Activated B cell treated with CpG ODN at 0.5 μM for 24 hours (primary cell): ENCODE measurements around the gene LLGL2. TPM values are rescaled to one million over a fixed set of nuclear protein-coding genes. Genes with fewer than 3 reads are reported as not detected.

Source experiments
- ATAC-seq: fragments of 200-7000 bp; cut with Tn5 transposase; one replicate; pipeline ENCODE4 v1.10.0; 2021; ENCODE audit warnings: low read depth, mild to moderate bottlenecking, moderate library complexity
- CTCF ChIA-PET: fragments of 350-600 bp; sonication (Branson Sonifier 250); formaldehyde crosslinking; loops from one replicate; lab custom pipeline; 2021; ENCODE audit warnings: antibody characterized with exemption; lab: Charles Lee
- POLR2A ChIA-PET: fragments of 350-600 bp; sonication (Branson Sonifier 250); formaldehyde crosslinking; loops from one replicate; lab custom pipeline; 2021; ENCODE audit warnings: antibody characterized with exemption; lab: Charles Lee
- DNase-seq: peaks from one replicate; pipeline ENCODE4 v3.0.0; 2022
- H3K27ac Mint-ChIP-seq: one replicate; pipeline ENCODE4 v1.8.0; 2020; ENCODE audit warnings: mixed read lengths
- H3K27me3 Mint-ChIP-seq: one replicate; pipeline ENCODE4 v1.8.0; 2021; ENCODE audit warnings: mixed read lengths
- H3K36me3 Mint-ChIP-seq: one replicate; pipeline ENCODE4 v1.8.0; 2021; ENCODE audit warnings: low read depth, mixed read lengths
- H3K4me1 Mint-ChIP-seq: one replicate; pipeline ENCODE4 v1.8.0; 2021; ENCODE audit warnings: mixed read lengths
- H3K4me3 Mint-ChIP-seq: one replicate; pipeline ENCODE4 v1.8.0; 2020; ENCODE audit warnings: mild to moderate bottlenecking, mixed read lengths
- H3K9me3 Mint-ChIP-seq: one replicate; pipeline ENCODE4 v1.8.0; 2020; ENCODE audit warnings: mixed read lengths
- CTCF ChIP-seq: fragments of 200-600 bp; IDR thresholded peaks from one replicate; pipeline ENCODE4 v1.8.0; 2022; ENCODE audit warnings: antibody characterized with exemption, mild to moderate bottlenecking
- intact Hi-C: fragments of 100-400 bp; cut with micrococcal nuclease; formaldehyde crosslinking; loops from one replicate; pipeline ENCODE4 v1.15.1; 2024
- total RNA-seq: library from RNA; stranded (reverse); gene quantifications from 2 replicates; pipeline ENCODE4 v1.2.3, GENCODE V29; 2022

LLGL2 gene
- total RNA-seq, 1 donor from 2014 or later = 29.9 TPM

- POLR2A ChIA-PET = interaction anchor here (1.1 kb wide), 1 partner anchor 14 kb away, joined by 4 read pairs; no protein-coding TSS in a partner anchor
- peaks cover 4% of the 10 kb centered on the region for H3K36me3 Mint-ChIP-seq
- H3K9me3 Mint-ChIP-seq = no peaks in the 10 kb centered on the region
- no peaks in the 10 kb centered on the region for H3K4me1 Mint-ChIP-seq
- H3K27me3 Mint-ChIP-seq = no peaks in the 10 kb centered on the region
- no peak for TF ChIP-seq CTCF
- DNase-seq (no peak), ATAC-seq (no peak)
- no peak overlapping the region for H3K27ac Mint-ChIP-seq
- CTCF ChIA-PET = interaction anchor here (1.5 kb wide), 1 partner anchor 30 kb away, joined by 6 read pairs; the partner anchor contains the start of gene SMIM5
- intact Hi-C loops = no loop called here
- H3K4me3 Mint-ChIP-seq = no peak overlapping the region
Measured at GRCh38 chr17:75604034-75604695, 78.7 kb downstream of the LLGL2 start.

GRCh38 chr17:75605790-75606189 is 80.3 kb downstream of the LLGL2 start:
- Mint-ChIP-seq H3K4me1 (peaks cover 3% of the 10 kb centered on the region), H3K27ac (no peak overlapping the region)

GRCh38 chr17:75607086-75607485 is 81.6 kb downstream of the LLGL2 start:
- CTCF ChIA-PET = no interaction called here
- peaks cover 3% of the 10 kb centered on the region for H3K4me1 Mint-ChIP-seq
- H3K36me3 Mint-ChIP-seq = peaks cover 8% of the 10 kb centered on the region
- TF ChIP-seq CTCF = no peak
- intact Hi-C loops = no loop called here
- no peak for ATAC-seq
- H3K27me3 Mint-ChIP-seq = no peaks in the 10 kb centered on the region
- H3K9me3 Mint-ChIP-seq = no peaks in the 10 kb centered on the region
- POLR2A ChIA-PET = no interaction called here
- DNase-seq = no peak
- H3K4me3 Mint-ChIP-seq = no peak overlapping the region
- H3K27ac Mint-ChIP-seq = no peak overlapping the region

More at GRCh38 chr17:75605790-75606189, 80.3 kb downstream of the LLGL2 start:
- intact Hi-C loops = no loop called here
- ChIA-PET CTCF (no interaction called here), POLR2A (no interaction called here)
- no peaks in the 10 kb centered on the region for H3K9me3 Mint-ChIP-seq
- no peaks in the 10 kb centered on the region for H3K27me3 Mint-ChIP-seq
- ATAC-seq (no peak), DNase-seq (no peak)
- H3K36me3 Mint-ChIP-seq = peaks cover 4% of the 10 kb centered on the region
- no peak overlapping the region for H3K4me3 Mint-ChIP-seq
- TF ChIP-seq CTCF = no peak

- Mint-ChIP-seq H3K27me3 (no peaks in the 10 kb centered on the region), H3K4me1 (peaks cover 3% of the 10 kb centered on the region), H3K36me3 (peaks cover 11% of the 10 kb centered on the region), H3K9me3 (no peaks in the 10 kb centered on the region), H3K4me3 (no peak overlapping the region), H3K27ac (no peak overlapping the region)
- DNase-seq = no peak
- POLR2A ChIA-PET = no interaction called here
- no peak for ATAC-seq
- CTCF ChIA-PET = no interaction called here
- intact Hi-C loops = no loop called here
- no peak for TF ChIP-seq CTCF
Measured at GRCh38 chr17:75610103-75610984, 84.8 kb downstream of the LLGL2 start.

- Mint-ChIP-seq H3K27ac (no peak overlapping the region), H3K9me3 (no peaks in the 10 kb centered on the region), H3K4me1 (peaks cover 3% of the 10 kb centered on the region), H3K4me3 (no peak overlapping the region), H3K36me3 (peaks cover 7% of the 10 kb centered on the region), H3K27me3 (no peaks in the 10 kb centered on the region)
- ChIA-PET CTCF (interaction anchor here (2.5 kb wide), 1 partner anchor 21 kb away, joined by 8 read pairs; the partner anchor contains the start of gene SMIM5), POLR2A (interaction anchor here (0.6 kb wide), 1 partner anchor 253 kb away, joined by 8 read pairs; no protein-coding TSS in a partner anchor)
- intact Hi-C loops = no loop called here
- ATAC-seq (no peak), DNase-seq (no peak)
- no peak for TF ChIP-seq CTCF
Measured at GRCh38 chr17:75611851-75612429, 86.4 kb downstream of the LLGL2 start.
